LHCN-M2 (cell line): ENCODE data around the gene C1orf146. TPM values are rescaled to one million over a fixed set of nuclear protein-coding genes. Genes with fewer than 3 reads are reported as not detected.
"Not testable (repeated sequence)": the region's sequence is repeated elsewhere in the genome, so short reads cannot be mapped to it uniquely, and the experiment has no call there.

Experiments
- DNase-seq: peaks from one replicate; pipeline ENCODE4 v3.0.0-alpha.2; 2012; ENCODE audit warnings: low read depth
- polyA plus RNA-seq: library from polyadenylated mRNA; unstranded; fragments of >200 nt; gene quantifications from one replicate; pipeline ENCODE4 v1.2.1, GENCODE V29; 2012; ENCODE audit warnings: missing spikeins
- total RNA-seq: library from RNA; depleted of rRNA; stranded (reverse); fragments of >200 nt; gene quantifications from 2 replicates; pipeline ENCODE4 v1.2.3, GENCODE V29; 2014; rRNA removed

The C1orf146 gene
- total RNA-seq: not detected in 2 replicates
- polyA plus RNA-seq: not detected

GRCh38 chr1:92217721-92218120, at the start of gene C1orf146:
Gene C1orf146, plus strand, starts transcription at chr1:92217915. Its CDS starts 13,506 bp downstream, at chr1:92231421.
- no peak for DNase-seq

GRCh38 chr1:92168657-92169056, 49.1 kb upstream of the C1orf146 start:
- no peak for DNase-seq

GRCh38 chr1:92169214-92170005, 48.3 kb upstream of the C1orf146 start:
- no peak for DNase-seq

GRCh38 chr1:92184632-92185031, 33.1 kb upstream of the C1orf146 start:
- DNase-seq: peak; percentile 82

GRCh38 chr1:92186081-92186480, 31.6 kb upstream of the C1orf146 start:
- DNase-seq: peak; percentile 70

GRCh38 chr1:92188436-92189255, 29.1 kb upstream of the C1orf146 start:
- no peak for DNase-seq

GRCh38 chr1:92191726-92192125, 26.0 kb upstream of the C1orf146 start:
- DNase-seq: no peak

- DNase-seq: no peak
Observed at GRCh38 chr1:92192246-92192645, 25.5 kb upstream of the C1orf146 start.

- DNase-seq: no peak
Observed at GRCh38 chr1:92194511-92194910, 23.2 kb upstream of the C1orf146 start.

GRCh38 chr1:92201973-92202372, 15.7 kb upstream of the C1orf146 start:
- DNase-seq: no peak

GRCh38 chr1:92203105-92203504, 14.6 kb upstream of the C1orf146 start:
- DNase-seq: no peak

- DNase-seq: peak; percentile 68
Observed at GRCh38 chr1:92210701-92211100, 7.0 kb upstream of the C1orf146 start.

GRCh38 chr1:92211166-92211565, 6.5 kb upstream of the C1orf146 start:
- peak; percentile 75 for DNase-seq

- no peak for DNase-seq
Observed at GRCh38 chr1:92218559-92218958, 844 bp downstream of the C1orf146 start.

- no peak for DNase-seq
Observed at GRCh38 chr1:92219028-92219427, 1.3 kb downstream of the C1orf146 start.

- DNase-seq: peak; percentile 64
Observed at GRCh38 chr1:92228401-92228800, 10.7 kb downstream of the C1orf146 start.

GRCh38 chr1:92230736-92231135, 13.0 kb downstream of the C1orf146 start:
- no peak for DNase-seq

- no peak for DNase-seq
Observed at GRCh38 chr1:92240034-92240433, 22.3 kb downstream of the C1orf146 start.

- DNase-seq: no peak
Observed at GRCh38 chr1:92244376-92244775, 26.7 kb downstream of the C1orf146 start.

GRCh38 chr1:92254714-92255113, 37.0 kb downstream of the C1orf146 start:
- not testable (repeated sequence) for DNase-seq

- peak; percentile 58 for DNase-seq
Observed at GRCh38 chr1:92259350-92259749, 41.6 kb downstream of the C1orf146 start.

- DNase-seq: no peak
Observed at GRCh38 chr1:92262516-92262915, 44.8 kb downstream of the C1orf146 start.

GRCh38 chr1:92273039-92273438, 55.3 kb downstream of the C1orf146 start:
- DNase-seq: no peak
